K562 treated with DMSO at 1 percent for 12 hours (cell line): ENCODE results near the gene MTRF1L. TPM values are rescaled to one million over a fixed set of nuclear protein-coding genes. Genes with fewer than 3 reads are reported as not detected.

ENCODE experiments used
- total RNA-seq: library from RNA; unstranded; fragments of 300-600 nt; gene quantifications from 2 replicates; pipeline ENCODE4 v1.2.3, GENCODE V29; 2022; ENCODE audit not compliant: insufficient read depth

The MTRF1L gene
- 6.2 and 19.7 TPM in 2 replicates for total RNA-seq

GRCh38 chr6:153002613-153003365 is at the start of gene MTRF1L:
Gene MTRF1L, minus strand, starts transcription at chr6:153002709. Its CDS starts 24 bp downstream, at chr6:153002685.

GRCh38 chr6:152982904-152983636 is 19.4 kb downstream of the MTRF1L start, which contains the start of gene FBXO5:
Gene FBXO5, minus strand, starts transcription at chr6:152983041. Its CDS starts 82 bp downstream, at chr6:152982959.

Other genes with a start within 250 kb of the MTRF1L start
- 14.4 and 34.1 TPM in 2 replicates for gene FBXO5, start 19.7 kb downstream of the MTRF1L start, total RNA-seq
- gene RGS17, start 128.6 kb upstream of the MTRF1L start, total RNA-seq: not detected in 2 replicates